Sigmoid colon (tissue), 7 donors: ENCODE results near the gene ANGEL1. TPM values are rescaled to one million over a fixed set of nuclear protein-coding genes. Genes with fewer than 3 reads are reported as not detected.

Experiments
- DNase-seq: peaks from one replicate; pipeline ENCODE4 v3.0.0-alpha.2; 2019
- H3K27ac ChIP-seq, 4 donors: fragments of 200-600 bp; sonication (generic); one replicate each; pipeline ENCODE4 v1.5.1; 2016 to 2019; ENCODE audit warnings: mild to moderate bottlenecking in 1 of 4
- H3K27me3 ChIP-seq, 3 donors: fragments of 200-600 bp; sonication (generic); one replicate each; pipeline ENCODE4 v1.5.1; 2019; ENCODE audit warnings: mild to moderate bottlenecking in 1 of 3
- H3K36me3 ChIP-seq, 4 donors: fragments of 200-600 bp; sonication (generic); one replicate each; pipeline ENCODE4 v1.5.1; 2016 to 2019
- H3K4me1 ChIP-seq, 4 donors: fragments of 200-600 bp; sonication (generic); one replicate each; pipeline ENCODE4 v1.5.1; 2017 to 2019
- H3K4me3 ChIP-seq, 4 donors: fragments of 200-600 bp; sonication (generic); one replicate each; pipeline ENCODE4 v1.5.1; 2017 to 2019; ENCODE audit warnings: mild to moderate bottlenecking in 2 of 4, moderate library complexity in 1 of 4
- H3K9me3 ChIP-seq, 4 donors: fragments of 200-600 bp in 3 of 4; sonication (generic) in 3 of 4; one replicate each; pipeline versions ENCODE4 v1.5.1 to v1.6.1; 2013 to 2019
- CTCF ChIP-seq, 4 experiments: fragments of 450-650 bp in 3 of 4; fragments of 200-600 bp in 1 of 4; IDR thresholded peaks; one replicate each; pipeline ENCODE4 v1.5.1; 2016 to 2019; ENCODE audit warnings: antibody characterized with exemption in 4 of 4, mild to moderate bottlenecking in 3 of 4, moderate library complexity in 2 of 4
- EP300 ChIP-seq, 4 donors: sonication (generic); formaldehyde crosslinking; IDR thresholded peaks; one replicate each; pipeline ENCODE4 v1.6.1; 2017; ENCODE audit warnings: antibody characterized with exemption in 4 of 4
- POLR2A ChIP-seq, 2 donors: fragments of 450-650 bp; IDR thresholded peaks; one replicate each; pipeline ENCODE4 v1.6.1; 2016; ENCODE audit warnings: antibody characterized with exemption in 2 of 2, mild to moderate bottlenecking in 2 of 2, moderate library complexity in 2 of 2
- POLR2AphosphoS5 ChIP-seq, 4 donors: sonication (generic); formaldehyde crosslinking; IDR thresholded peaks; one replicate each; pipeline ENCODE4 v1.6.1; 2017; ENCODE audit warnings: antibody characterized with exemption in 4 of 4
- WGBS, 2 donors: extraction: QIAGEN DNeasy Blood & Tissue Kit; methylation state at CpG; one replicate each; pipeline ENCODE4 v1.1.7; 2013; 5-methylcytosine and 5-hydroxymethylcytosine counted together
- intact Hi-C: fragments of 100-400 bp; cut with DNase I; formaldehyde crosslinking; loops from one replicate; pipeline ENCODE4 v1.15.1; 2023
- polyA plus RNA-seq, 3 donors: library from polyadenylated mRNA; stranded (reverse); fragments of 200-250 nt; gene quantifications; one replicate each; pipeline ENCODE4 v1.2.3, GENCODE V29; 2013
- total RNA-seq, 4 donors: library from RNA; depleted of rRNA; stranded (reverse); fragments of >200 nt; gene quantifications; one replicate each; pipeline ENCODE4 v1.1.0, GENCODE V29; 2016
- donor health status: healthy with polysubstance abuse.
- donor health status: Bipolar disorder and iron deficiency.
- donor health status: healthy.

The ANGEL1 gene
- total and polyA plus RNA-seq, 7 donors, result 0.60 to 16.1 (median 10.0) TPM

GRCh38 chr14:76826122-76826521, 13.4 kb upstream of the ANGEL1 start, which contains the start of gene LRRC74A:
LRRC74A (plus strand) TSS chr14:76826408; CDS start chr14:76826698, 290 bp downstream.
- Histone ChIP-seq H3K27me3 (no peaks in the 10 kb centered on the region), H3K9me3 (no peaks in the 10 kb centered on the region), H3K27ac (no peak within 1 kb of the TSS), H3K4me1 (peaks cover 0 to 7% (median 0%) of the 10 kb centered on the region in 4 donors), H3K4me3 (no peak within 1 kb of the TSS), H3K36me3 (no peaks in the 10 kb centered on the region)
- intact Hi-C loops, result no loop called here
- DNase-seq, result no peak
- WGBS, 2 donors, result 91% methylated on average over 2 of the region's 2 CpGs
- no peak for TF ChIP-seq CTCF (IDR thresholded peaks at IDR 0.05)

GRCh38 chr14:76820700-76821099, 8.0 kb upstream of the ANGEL1 start:
- Histone ChIP-seq H3K9me3 (no peaks in the 10 kb centered on the region), H3K27ac (no peak overlapping the region), H3K4me3 (no peak overlapping the region), H3K27me3 (peaks cover 0 to 5% (median 0%) of the 10 kb centered on the region in 3 donors), H3K4me1 (no peaks in the 10 kb centered on the region), H3K36me3 (no peaks in the 10 kb centered on the region)
- no peak for DNase-seq
- no peak for TF ChIP-seq POLR2A (IDR thresholded peaks at IDR 0.05)
- TF ChIP-seq POLR2AphosphoS5 (IDR thresholded peaks at IDR 0.05), result no peak
- TF ChIP-seq CTCF (IDR thresholded peaks at IDR 0.05), result no peak
- no peak for TF ChIP-seq EP300 (IDR thresholded peaks at IDR 0.05)
- intact Hi-C loops, result no loop called here
- WGBS, 2 donors, result 83 to 91% methylated on average over 2 of the region's 2 CpGs

- 77 to 82% methylated on average over 7 of the region's 7 CpGs for WGBS, 2 donors
- Histone ChIP-seq H3K36me3 (no peaks in the 10 kb centered on the region), H3K4me3 (no peak overlapping the region), H3K27ac (no peak overlapping the region), H3K4me1 (peaks cover 0 to 25% (median 18%) of the 10 kb centered on the region in 4 donors), H3K9me3 (no peaks in the 10 kb centered on the region), H3K27me3 (peaks cover 0 to 5% (median 0%) of the 10 kb centered on the region in 3 donors)
- no peak for DNase-seq
- TF ChIP-seq CTCF (IDR thresholded peaks at IDR 0.05) (no peak), POLR2AphosphoS5 (IDR thresholded peaks at IDR 0.05) (no peak), EP300 (IDR thresholded peaks at IDR 0.05) (no peak)
- intact Hi-C loops, result no loop called here
These were observed 2.3 kb upstream of the ANGEL1 start for GRCh38 chr14:76814726-76815645.

GRCh38 chr14:76812093-76812421, 625 bp downstream of the ANGEL1 start:
- Histone ChIP-seq H3K4me1 (peaks cover 0 to 25% (median 18%) of the 10 kb centered on the region in 4 donors), H3K9me3 (no peaks in the 10 kb centered on the region), H3K36me3 (peaks cover 0 to 23% (median 7%) of the 10 kb centered on the region in 4 donors), H3K27me3 (no peaks in the 10 kb centered on the region), H3K27ac (peak overlapping the region; percentile 76 to 88 (median 81)), H3K4me3 (peak overlapping the region; percentile 70 to 93 (median 84))
- no peak for DNase-seq
- WGBS, 2 donors, result 1% methylated on average over 20 of the region's 20 CpGs
- no peak for TF ChIP-seq EP300 (IDR thresholded peaks at IDR 0.05)
- intact Hi-C loops, result no loop called here

- Histone ChIP-seq H3K9me3 (no peaks in the 10 kb centered on the region), H3K27me3 (no peaks in the 10 kb centered on the region), H3K36me3 (peaks cover 4 to 28% (median 12%) of the 10 kb centered on the region in 4 donors), H3K27ac (peak overlapping the region; percentile 76 to 88 (median 81)), H3K4me1 (peaks cover 0 to 25% (median 18%) of the 10 kb centered on the region in 4 donors), H3K4me3 (peak overlapping the region; percentile 70 to 93 (median 84))
- TF ChIP-seq EP300 (IDR thresholded peaks at IDR 0.05), result no peak
- TF ChIP-seq POLR2AphosphoS5 (IDR thresholded peaks at IDR 0.05), result no peak
- no peak for TF ChIP-seq POLR2A (IDR thresholded peaks at IDR 0.05)
- TF ChIP-seq CTCF (IDR thresholded peaks at IDR 0.05), result no peak
- WGBS, 2 donors, result 29 to 56% methylated on average over 4 of the region's 4 CpGs
- intact Hi-C loops, result no loop called here
- DNase-seq, result no peak
These were observed 1.1 kb downstream of the ANGEL1 start for GRCh38 chr14:76811561-76811960.
